GM19468 (cell line): ENCODE results near the gene DOCK1.

ENCODE experiments used
- ATAC-seq: cut with Tn5 transposase; IDR thresholded peaks from one replicate; pipeline ENCODE4 v1.9.1; 2021; ENCODE audit warnings: mild to moderate bottlenecking, moderate library complexity, moderate number of reproducible peaks; ENCODE audit not compliant: unreplicated experiment; ENCODE audit errors: extremely low read depth

Gene DOCK1

GRCh38 chr10:127400216-127400615, 495.0 kb downstream of the DOCK1 start:
- no peak for ATAC-seq

GRCh38 chr10:127402596-127403409, 497.6 kb downstream of the DOCK1 start:
- ATAC-seq = no peak

DNA sequence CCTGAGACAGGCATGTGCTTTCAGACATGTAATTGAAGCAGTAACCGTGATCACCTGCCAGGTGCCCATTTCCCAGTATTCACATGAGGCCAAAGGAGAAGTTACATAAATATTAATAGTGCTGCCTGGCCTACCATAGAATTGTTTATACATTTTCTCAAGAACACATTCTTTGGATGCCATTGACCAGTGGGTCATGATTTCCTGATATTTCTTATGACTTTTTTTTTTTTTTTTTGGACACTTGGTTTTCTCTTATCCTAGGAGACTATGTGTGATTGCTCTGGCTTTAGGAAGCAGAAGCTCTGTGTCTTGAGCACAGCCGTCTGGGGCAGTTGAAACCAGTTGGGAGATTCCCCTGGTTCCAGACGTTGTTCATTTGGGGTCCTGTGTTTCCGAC, 500.0 kb downstream of the DOCK1 start:
- no peak for ATAC-seq

DNA sequence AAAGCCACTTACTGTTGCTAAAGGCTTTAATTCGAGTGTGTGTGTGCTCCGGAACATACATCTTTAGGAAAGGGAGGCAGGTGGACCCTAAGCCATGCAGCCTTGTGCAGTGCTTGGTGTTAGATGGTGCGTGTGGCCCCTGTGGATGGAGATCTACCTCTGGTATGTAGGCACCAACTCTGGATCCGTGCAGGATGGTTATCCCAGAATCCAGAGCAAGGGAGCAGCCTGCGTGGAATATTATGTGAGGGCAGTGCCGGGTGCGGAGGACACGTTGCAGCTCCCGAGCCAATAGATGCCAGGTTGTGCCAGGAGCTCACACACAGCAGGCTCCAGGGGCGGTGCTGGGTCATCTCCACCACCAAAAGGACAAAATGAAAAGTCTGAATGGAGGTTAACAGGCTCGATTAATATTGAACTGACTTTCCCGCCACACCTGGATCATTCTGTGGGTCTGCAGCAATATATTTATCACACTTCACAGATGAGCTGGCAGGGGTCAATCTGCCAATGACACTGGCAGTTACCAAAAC, 500.9 kb downstream of the DOCK1 start:
- no peak for ATAC-seq

GRCh38 chr10:127407551-127407950, 502.3 kb downstream of the DOCK1 start:
- no peak for ATAC-seq

- ATAC-seq = no peak
Observed at GRCh38 chr10:127408112-127408710, 503.0 kb downstream of the DOCK1 start.

- no peak for ATAC-seq
Observed at GRCh38 chr10:127408733-127409132, 503.5 kb downstream of the DOCK1 start.

DNA sequence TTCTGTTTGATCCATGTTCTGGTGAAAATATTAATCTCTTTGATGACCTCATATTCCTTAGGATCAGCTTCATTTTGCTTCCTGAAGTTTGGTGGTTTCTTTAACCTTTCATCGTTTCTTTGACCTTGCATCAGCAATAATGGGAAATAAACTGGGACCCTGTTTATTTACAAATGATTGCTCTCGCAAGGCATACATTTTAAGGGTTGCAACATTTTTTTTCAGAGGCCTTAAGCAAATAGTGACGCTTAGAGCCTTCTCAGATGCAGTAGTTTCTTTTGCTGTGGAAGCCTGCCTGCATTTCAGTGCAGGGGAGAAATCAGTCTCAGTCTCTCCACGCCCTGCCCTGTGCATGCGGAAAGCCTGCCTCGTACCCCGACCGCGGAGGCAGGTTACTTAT, 504.8 kb downstream of the DOCK1 start:
- ATAC-seq = no peak

GRCh38 chr10:127411062-127411461, 505.8 kb downstream of the DOCK1 start:
- ATAC-seq = no peak

GRCh38 chr10:127413326-127413725, 508.1 kb downstream of the DOCK1 start:
- no peak for ATAC-seq

DNA sequence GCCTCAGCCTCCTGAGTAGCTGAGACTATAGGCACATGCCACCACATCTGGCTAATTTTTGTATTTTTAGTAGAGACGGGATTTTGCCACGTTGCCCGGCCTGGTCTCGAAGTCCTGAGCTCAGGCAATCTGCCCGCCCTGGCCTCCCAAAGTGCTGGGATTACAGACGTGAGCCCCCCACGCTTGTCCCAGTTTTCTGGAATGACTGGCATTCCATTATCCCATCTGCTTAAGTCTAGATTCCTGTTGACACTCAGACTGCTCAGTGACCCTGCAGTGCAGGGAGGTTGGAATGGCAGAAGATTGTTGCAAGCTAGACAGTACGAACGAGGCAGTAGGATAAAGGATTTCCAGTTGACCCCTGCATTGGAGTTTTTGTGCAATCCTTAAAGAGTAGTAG, 508.8 kb downstream of the DOCK1 start:
- ATAC-seq = no peak

DNA sequence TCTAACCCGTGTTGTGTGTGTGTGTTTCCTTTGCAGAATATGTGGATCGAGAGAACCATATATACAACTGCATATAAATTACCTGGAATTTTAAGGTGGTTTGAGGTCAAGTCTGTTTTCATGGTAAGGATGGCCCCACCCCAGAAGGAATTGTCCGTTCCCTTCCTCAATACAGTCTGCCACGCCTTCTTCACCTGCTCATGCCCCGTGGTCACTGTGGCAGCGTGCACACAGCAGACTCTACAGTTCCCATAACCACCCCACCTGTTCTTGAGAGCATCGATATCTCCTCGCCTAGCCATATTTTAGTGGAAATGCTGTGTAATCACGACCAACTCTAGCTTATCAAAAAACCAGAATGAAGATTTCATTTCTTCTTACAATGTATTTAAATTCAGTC, 509.9 kb downstream of the DOCK1 start:
- no peak for ATAC-seq

- no peak for ATAC-seq
Observed at GRCh38 chr10:127415901-127416581, 510.8 kb downstream of the DOCK1 start.

DNA sequence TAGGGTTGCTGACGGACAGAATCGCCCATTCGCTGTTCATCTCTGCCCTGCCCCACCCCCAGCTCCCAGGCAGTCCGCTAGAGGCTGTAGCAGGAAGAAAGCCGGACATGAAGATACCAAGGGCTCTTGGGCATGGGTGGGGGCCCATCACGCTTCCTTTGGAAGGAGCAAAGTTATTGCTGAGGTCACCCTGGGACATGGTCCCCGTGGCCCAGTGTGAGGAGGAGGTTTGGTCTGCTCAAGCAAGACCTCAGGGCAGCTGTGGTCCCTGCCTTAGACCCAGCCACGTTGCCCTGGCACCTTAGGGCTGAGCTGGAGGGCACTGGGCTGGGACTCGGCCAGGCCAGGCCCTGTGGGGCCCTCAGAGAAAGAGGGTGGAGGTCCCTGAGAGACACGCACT, 511.8 kb downstream of the DOCK1 start:
- no peak for ATAC-seq

DNA sequence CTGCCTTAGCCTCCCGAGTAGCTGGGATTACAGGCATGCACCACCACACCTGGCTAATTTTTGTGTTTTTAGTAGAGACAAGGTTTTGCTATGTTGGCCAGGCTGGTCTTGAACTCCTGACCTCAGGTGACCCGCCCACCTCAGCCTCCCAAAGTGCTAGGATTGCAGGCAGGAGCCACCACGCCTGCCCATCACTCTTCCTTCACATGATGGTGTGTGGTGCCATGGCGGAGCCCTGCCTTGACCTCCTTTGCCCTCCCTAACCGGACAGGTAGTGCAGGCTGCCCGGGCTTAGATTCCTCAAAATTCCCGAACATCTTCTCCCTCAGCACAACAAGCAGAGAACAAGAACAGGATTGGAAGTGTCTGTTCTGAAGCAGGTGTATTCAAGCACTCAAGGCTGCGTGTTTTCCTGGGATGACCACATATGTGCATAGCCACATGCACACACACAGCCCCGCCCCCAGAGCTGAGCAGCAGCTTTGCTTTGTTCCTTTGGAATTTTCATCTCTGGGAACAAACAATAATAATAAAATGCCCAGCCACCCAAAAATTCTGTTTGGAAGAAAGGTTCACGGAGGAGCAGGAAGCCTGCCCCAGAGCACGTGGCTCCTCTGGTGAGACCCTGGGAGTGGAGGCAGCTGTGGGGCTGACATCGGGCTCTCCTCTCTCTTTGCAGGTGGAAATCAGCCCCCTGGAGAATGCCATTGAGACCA, 512.6 kb downstream of the DOCK1 start:
- ATAC-seq = no peak

GRCh38 chr10:127418536-127419168, 513.4 kb downstream of the DOCK1 start:
- no peak for ATAC-seq

GRCh38 chr10:127420138-127420684, 515.0 kb downstream of the DOCK1 start:
- ATAC-seq = no peak

DNA sequence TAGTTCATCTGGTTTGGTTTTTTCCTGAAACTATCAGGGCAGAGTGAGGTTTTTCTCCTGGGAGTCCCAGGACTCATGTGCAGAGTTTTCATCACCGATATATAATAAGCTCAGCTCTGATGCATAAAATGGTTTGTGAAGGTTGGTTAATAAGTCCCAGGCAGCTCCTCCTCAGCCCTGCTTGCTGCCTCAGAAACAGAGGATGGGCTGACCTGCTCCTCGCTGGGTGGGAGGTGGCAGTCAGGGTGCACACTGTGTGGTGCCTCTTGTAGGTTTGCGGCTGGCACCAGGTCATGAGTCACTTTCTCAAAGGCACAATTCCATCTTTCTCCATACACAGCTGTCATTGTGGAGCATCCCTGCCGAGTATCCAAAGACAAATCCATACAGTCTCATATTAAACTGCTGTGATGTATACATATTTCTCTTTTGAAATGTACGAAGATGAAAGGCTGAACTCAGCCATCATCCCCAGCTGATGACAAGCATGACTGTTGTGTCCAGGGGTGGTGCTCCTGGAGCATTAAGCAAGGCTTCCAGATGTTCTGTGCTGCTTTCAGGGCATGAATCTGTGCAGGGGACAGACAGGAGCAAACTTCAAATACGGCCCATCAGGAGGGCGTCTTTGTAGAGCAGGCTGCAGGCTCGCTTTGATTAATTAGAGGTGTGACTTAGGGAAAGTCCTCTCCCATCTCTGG, 518.1 kb downstream of the DOCK1 start:
- ATAC-seq = no peak

DNA sequence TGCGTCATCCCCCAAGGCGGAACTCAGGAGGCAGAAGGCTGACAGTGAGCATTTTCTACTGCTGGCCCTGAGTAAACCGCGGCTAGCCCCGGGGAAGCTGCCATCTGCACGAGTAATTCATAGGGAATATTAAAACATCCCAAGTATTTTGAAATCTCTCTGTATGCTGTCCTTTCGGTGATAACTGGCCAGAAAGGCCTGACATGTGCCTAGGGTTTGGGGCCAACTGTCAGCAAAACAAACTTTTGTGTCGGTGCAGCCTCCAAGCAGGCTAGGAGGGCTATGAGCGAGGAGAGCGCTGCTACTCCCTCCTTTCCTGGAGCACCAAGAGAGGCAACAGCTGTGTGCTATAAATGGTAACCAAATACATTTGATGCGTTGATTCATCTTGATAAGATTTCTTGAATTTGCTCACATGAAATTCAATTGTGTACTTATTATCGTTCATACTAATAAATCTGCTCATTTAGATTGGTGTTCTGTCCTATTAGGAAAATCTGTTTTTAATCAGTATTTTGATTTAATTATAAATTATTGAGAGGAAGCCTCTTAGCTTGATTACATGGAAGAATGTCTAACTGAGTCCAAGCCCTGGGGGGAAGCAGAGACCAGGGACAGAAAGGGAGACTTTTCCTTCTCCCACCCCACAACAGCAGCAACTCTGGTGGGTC, 519.5 kb downstream of the DOCK1 start:
- ATAC-seq = no peak
